Measurements from ENCODE around the gene GBF1. TPM values are rescaled to one million over a fixed set of nuclear protein-coding genes. Genes with fewer than 3 reads are reported as not detected.

Gene GBF1
- total and polyA plus RNA-seq, 2 donors from 2014 or later = 14.4 to 53.3 TPM

DNA sequence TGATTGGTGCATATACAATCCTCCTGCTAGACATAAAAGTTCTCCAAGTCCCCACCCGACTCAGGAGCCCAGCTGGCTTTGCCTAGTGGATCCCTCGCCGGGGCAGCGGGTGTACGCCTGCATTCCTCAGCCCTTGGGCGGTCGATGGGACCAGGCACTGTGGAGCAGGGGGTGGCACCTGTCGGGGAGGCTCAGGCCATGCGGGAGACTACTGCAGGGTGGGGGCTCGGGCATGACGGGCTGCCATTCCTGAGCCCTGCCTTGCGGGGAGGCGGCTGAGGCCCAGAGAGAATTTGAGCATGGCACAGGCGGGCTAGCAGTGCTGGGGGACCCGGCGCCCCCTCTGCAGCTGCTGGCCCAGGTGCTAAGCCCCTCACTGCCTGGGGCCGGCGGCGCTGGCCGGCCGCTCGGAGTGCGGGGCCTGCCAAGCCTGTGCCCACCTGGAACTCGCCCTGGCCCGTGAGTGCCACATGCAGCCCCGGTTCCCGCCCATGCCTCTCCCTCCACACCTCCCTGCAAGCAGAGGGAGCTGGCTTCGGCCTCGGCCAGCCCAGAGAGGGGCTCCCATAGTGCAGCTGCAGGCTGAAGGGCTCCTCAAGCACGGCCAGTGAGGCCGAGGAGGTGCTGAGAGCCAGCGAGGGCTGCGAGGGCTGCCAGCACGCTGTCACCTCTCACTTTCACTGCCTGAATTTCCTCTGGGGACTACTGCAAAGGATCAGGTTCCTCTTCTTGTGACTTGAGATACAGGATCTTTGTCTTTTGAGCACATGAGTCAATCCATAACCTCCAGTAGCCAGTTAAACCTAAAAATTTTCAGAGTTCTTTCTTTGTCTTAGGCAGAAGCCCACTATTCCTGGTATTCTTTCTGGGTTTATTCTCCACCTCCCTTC is 44.3 kb upstream of the GBF1 start:
- H3K4me3 ChIP-seq (ENCODE audit: low read length in 3 of 3) = no peak overlapping the region
- H3K27me3 ChIP-seq (ENCODE audit: control insufficient read depth, insufficient read depth, low read length) = no peaks in the 10 kb centered on the region
- no peak for FAIRE-seq
- peak in 1 of 5 donors; percentile 69 for DNase-seq
- H3K4me1 ChIP-seq (ENCODE audit: control insufficient read depth in 2 of 3, insufficient read depth in 2 of 3, low read depth in 1 of 3, low read length in 3 of 3) = no peaks in the 10 kb centered on the region
- H3K9ac ChIP-seq (ENCODE audit: low read length in 3 of 3) = no peak overlapping the region
- intact Hi-C loops (cut with DNase I) = no loop called here
- no peaks in the 10 kb centered on the region for H3K36me3 ChIP-seq (ENCODE audit: control insufficient read depth in 2 of 3, insufficient read depth in 3 of 3, low read length in 3 of 3)
- no peak overlapping the region for H3K27ac ChIP-seq (ENCODE audit: low read depth in 2 of 2, low read length in 2 of 2)
- H3K9me3 ChIP-seq (ENCODE audit: control insufficient read depth in 2 of 3, insufficient read depth in 1 of 3, low read length in 3 of 3) = peaks cover 0 to 10% (median 3%) of the 10 kb centered on the region in 3 donors
- TF ChIP-seq, protein P1, sequence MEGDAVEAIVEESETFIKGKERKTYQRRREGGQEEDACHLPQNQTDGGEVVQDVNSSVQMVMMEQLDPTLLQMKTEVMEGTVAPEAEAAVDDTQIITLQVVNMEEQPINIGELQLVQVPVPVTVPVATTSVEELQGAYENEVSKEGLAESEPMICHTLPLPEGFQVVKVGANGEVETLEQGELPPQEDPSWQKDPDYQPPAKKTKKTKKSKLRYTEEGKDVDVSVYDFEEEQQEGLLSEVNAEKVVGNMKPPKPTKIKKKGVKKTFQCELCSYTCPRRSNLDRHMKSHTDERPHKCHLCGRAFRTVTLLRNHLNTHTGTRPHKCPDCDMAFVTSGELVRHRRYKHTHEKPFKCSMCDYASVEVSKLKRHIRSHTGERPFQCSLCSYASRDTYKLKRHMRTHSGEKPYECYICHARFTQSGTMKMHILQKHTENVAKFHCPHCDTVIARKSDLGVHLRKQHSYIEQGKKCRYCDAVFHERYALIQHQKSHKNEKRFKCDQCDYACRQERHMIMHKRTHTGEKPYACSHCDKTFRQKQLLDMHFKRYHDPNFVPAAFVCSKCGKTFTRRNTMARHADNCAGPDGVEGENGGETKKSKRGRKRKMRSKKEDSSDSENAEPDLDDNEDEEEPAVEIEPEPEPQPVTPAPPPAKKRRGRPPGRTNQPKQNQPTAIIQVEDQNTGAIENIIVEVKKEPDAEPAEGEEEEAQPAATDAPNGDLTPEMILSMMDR (IDR thresholded peaks at IDR 0.05; ENCODE audit: borderline replicate concordance, extremely low read depth, insufficient read depth) = no peak

DNA sequence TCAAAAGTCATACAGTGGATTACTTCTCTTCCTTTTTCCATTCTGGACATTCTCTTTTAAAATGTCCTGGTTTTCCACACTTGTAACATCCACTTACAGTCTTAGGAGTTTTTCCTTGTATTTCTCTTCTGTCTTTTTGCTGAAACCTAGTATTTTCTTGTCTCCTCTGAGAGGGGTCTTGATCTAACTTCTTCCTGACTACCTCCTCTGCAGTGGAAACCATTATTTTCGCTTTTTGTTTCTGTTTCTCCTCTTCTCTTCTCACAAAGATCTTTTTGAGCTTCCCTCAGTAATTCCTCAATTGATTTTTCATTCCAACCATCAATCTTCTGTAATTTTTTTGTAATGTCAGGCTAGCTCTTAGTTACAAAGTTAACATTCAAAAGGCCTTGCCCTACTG is 42.9 kb upstream of the GBF1 start:
- H3K9ac ChIP-seq (ENCODE audit: low read length in 3 of 3) = no peak overlapping the region
- no peak for FAIRE-seq

DNA sequence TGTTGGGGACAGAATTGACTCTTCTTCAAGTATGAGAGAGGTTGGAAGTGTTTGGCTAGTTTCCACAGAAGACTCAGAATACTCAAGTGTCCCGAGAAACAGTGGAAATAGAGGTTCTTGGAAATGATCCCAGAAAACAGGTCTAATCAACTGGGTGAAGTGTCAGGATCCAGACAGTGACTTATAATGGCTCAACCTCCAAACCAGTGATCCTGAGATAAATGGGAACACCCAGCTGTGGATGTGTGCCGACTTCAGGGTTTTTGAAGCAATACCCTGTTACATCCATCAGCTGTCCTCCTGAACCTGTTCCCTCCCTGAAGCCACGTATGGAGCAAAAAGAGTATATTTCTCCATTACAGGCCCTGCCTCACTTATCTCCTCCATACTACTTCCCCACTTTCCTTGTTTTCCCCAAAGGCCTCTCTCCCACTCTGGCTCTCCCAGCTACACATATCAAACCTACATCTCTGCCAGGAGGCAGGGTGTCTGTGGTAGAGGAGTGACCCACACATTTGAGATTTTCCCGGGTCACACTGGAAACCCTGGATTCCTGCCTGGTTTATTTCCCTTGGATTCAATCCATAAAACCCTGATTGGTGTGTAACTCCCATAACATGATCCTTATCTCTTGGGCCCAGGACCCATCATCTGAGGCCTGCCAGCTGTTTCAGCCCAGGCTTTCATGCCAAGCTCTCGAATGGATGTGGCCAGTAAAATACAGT is 36.9 kb upstream of the GBF1 start:
- no peak overlapping the region for H3K9ac ChIP-seq (ENCODE audit: low read length in 3 of 3)
- no peak for FAIRE-seq
- peaks cover 0 to 10% (median 3%) of the 10 kb centered on the region in 3 donors for H3K9me3 ChIP-seq (ENCODE audit: control insufficient read depth in 2 of 3, insufficient read depth in 1 of 3, low read length in 3 of 3)
- no peaks in the 10 kb centered on the region for H3K27me3 ChIP-seq (ENCODE audit: control insufficient read depth, insufficient read depth, low read length)
- intact Hi-C loops (cut with DNase I) = no loop called here
- TF ChIP-seq, protein P1 (IDR thresholded peaks at IDR 0.05; ENCODE audit: borderline replicate concordance, extremely low read depth, insufficient read depth) = no peak
- no peak overlapping the region for H3K27ac ChIP-seq (ENCODE audit: low read depth in 2 of 2, low read length in 2 of 2)
- H3K36me3 ChIP-seq (ENCODE audit: control insufficient read depth in 2 of 3, insufficient read depth in 3 of 3, low read length in 3 of 3) = no peaks in the 10 kb centered on the region
- H3K4me3 ChIP-seq (ENCODE audit: low read length in 3 of 3) = no peak overlapping the region
- H3K4me1 ChIP-seq (ENCODE audit: control insufficient read depth in 2 of 3, insufficient read depth in 2 of 3, low read depth in 1 of 3, low read length in 3 of 3) = peaks cover 0 to 3% (median 0%) of the 10 kb centered on the region in 3 donors
- DNase-seq = no peak

More for the DNA sequence above, 42.9 kb upstream of the GBF1 start:
- H3K9me3 ChIP-seq (ENCODE audit: control insufficient read depth in 2 of 3, insufficient read depth in 1 of 3, low read length in 3 of 3) = peaks cover 0 to 10% (median 3%) of the 10 kb centered on the region in 3 donors
- no peaks in the 10 kb centered on the region for H3K36me3 ChIP-seq (ENCODE audit: control insufficient read depth in 2 of 3, insufficient read depth in 3 of 3, low read length in 3 of 3)
- no peak overlapping the region for H3K27ac ChIP-seq (ENCODE audit: low read depth in 2 of 2, low read length in 2 of 2)
- intact Hi-C loops (cut with DNase I) = no loop called here
- H3K4me1 ChIP-seq (ENCODE audit: control insufficient read depth in 2 of 3, insufficient read depth in 2 of 3, low read depth in 1 of 3, low read length in 3 of 3) = no peaks in the 10 kb centered on the region
- H3K27me3 ChIP-seq (ENCODE audit: control insufficient read depth, insufficient read depth, low read length) = no peaks in the 10 kb centered on the region
- no peak overlapping the region for H3K4me3 ChIP-seq (ENCODE audit: low read length in 3 of 3)
- no peak for DNase-seq
- TF ChIP-seq, protein P1 (IDR thresholded peaks at IDR 0.05; ENCODE audit: borderline replicate concordance, extremely low read depth, insufficient read depth) = no peak

Data from kidney (tissue), 14 donors.